Aorta (tissue), 4 donors: ENCODE measurements around the gene KMT5B. TPM values are rescaled to one million over a fixed set of nuclear protein-coding genes. Genes with fewer than 3 reads are reported as not detected.

Source experiments
- polyA plus RNA-seq, 2 donors: library from polyadenylated mRNA; stranded (reverse); fragments of 200-250 nt; gene quantifications; one replicate each; pipeline ENCODE4 v1.2.3, GENCODE V29; 2013
- total RNA-seq, 2 donors: library from RNA; stranded (reverse); fragmentation: NEBNext Ultra II Directional; extraction: Animal tissue kit (Norgen Biotek cat#: 25700); gene quantifications; one replicate each; pipeline ENCODE4 v1.2.1, GENCODE V29; 2021
- donor health status: healthy with polysubstance abuse.
- donor health status: Bipolar disorder and iron deficiency.
- donor health status: DM: no; HTN: no; CAD: no.
- donor health status: DM: yes; HTN: yes; CAD: no.

The KMT5B gene
- total and polyA plus RNA-seq, 4 donors: 24.4 to 49.6 (median 33.9) TPM

Other genes with a start within 250 kb of the KMT5B start
- 10 to 100 TPM; 20.4 to 32.1 TPM for gene UNC93B1, start 209.2 kb downstream of the KMT5B start, total RNA-seq
- 10 to 100 TPM in 1 of 2 donors, 1 to 10 TPM in 1; 9.1 to 28.9 TPM for gene UNC93B1, start 209.2 kb downstream of the KMT5B start, polyA plus RNA-seq
- gene ALDH3B1, start 203.0 kb downstream of the KMT5B start, total RNA-seq: 10 to 100 TPM; 10.9 to 12.4 TPM
- 1 to 10 TPM; 9.1 TPM for gene ALDH3B1, start 203.0 kb downstream of the KMT5B start, polyA plus RNA-seq
- 10 to 100 TPM; 70.1 to 76.7 TPM for gene NDUFS8, start 182.6 kb downstream of the KMT5B start, total RNA-seq
- gene NDUFS8, start 182.6 kb downstream of the KMT5B start, polyA plus RNA-seq: 100 to 1,000 TPM in 1 of 2 donors, 10 to 100 TPM in 1; 92.0 to 159 TPM
- 100 to 1,000 TPM; 124 to 173 TPM for gene TCIRG1, start 174.3 kb downstream of the KMT5B start, total RNA-seq
- gene TCIRG1, start 174.3 kb downstream of the KMT5B start, polyA plus RNA-seq: 100 to 1,000 TPM in 1 of 2 donors, 10 to 100 TPM in 1; 47.5 to 485 TPM
- gene CHKA, start 91.9 kb downstream of the KMT5B start, total RNA-seq: 10 to 100 TPM; 15.2 to 19.9 TPM
- 1 to 10 TPM; 8.2 to 8.9 TPM for gene CHKA, start 91.9 kb downstream of the KMT5B start, polyA plus RNA-seq
- 10 to 100 TPM; 48.9 to 65.5 TPM for gene C11orf24, start 58.7 kb upstream of the KMT5B start, total RNA-seq
- 10 to 100 TPM; 37.7 to 39.1 TPM for gene C11orf24, start 58.7 kb upstream of the KMT5B start, polyA plus RNA-seq
- 100 to 1,000 TPM in 1 of 2 donors, 10 to 100 TPM in 1; 85.9 to 103 TPM for gene LRP5, start 99.3 kb upstream of the KMT5B start, total RNA-seq
- gene LRP5, start 99.3 kb upstream of the KMT5B start, polyA plus RNA-seq: 10 to 100 TPM; 23.9 to 53.2 TPM
- gene PPP6R3, start 247.5 kb upstream of the KMT5B start, total RNA-seq: 100 to 1,000 TPM in 1 of 2 donors, 10 to 100 TPM in 1; 96.1 to 109 TPM
- 10 to 100 TPM; 18.8 to 34.7 TPM for gene PPP6R3, start 247.5 kb upstream of the KMT5B start, polyA plus RNA-seq